ENCODE results near the gene S100A3. TPM values are rescaled to one million over a fixed set of nuclear protein-coding genes. Genes with fewer than 3 reads are reported as not detected.
A peak's percentile ranks its signal among the peaks of the same experiment; 100 is the strongest.

Gene S100A3
- total and polyA plus RNA-seq, 2 of the 13 experiments (the other 11 are each of a cell fraction or from before 2014, with no cell fraction given) = 2.5 to 4.5 TPM

DNA sequence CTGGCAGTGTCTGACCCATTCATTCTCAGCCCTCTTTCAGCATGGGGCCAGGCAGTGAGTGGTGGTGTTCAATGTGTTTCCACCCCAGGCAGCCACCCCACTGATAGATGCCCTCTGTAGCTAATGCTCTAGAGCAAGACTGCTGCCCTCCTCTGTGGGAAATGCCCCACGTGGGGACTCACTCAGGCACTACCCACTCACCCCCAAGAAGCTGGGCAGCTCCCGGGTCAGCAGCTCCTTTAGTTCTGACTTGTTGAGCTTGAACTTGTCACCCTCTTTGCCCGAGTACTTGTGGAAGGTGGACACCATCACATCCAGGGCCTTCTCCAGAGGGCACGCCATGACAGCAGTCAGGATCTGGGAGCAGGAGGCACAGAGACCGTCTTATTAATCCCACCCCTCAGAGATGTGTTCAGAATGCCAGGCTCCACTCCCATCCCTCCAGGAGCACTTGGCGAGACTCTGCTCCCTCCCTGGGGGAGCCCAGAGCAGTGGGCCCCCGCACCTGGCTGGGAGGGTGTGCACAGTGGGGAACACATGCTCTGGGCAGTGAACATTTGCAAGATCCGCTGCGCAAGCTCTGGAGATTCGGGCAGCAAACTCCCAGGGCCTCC, 4.5 kb downstream of the S100A3 start (continued):
- 0 out of 2 replicates have a peak, but pooled peaks have one; percentile 66 for TF ChIP-seq CREBL2 (CRISPR knock-in tag; IDR thresholded peaks at IDR 0.05; ENCODE audit: borderline replicate concordance)

- no peaks in the 10 kb centered on the region for H4K20me1 ChIP-seq (ENCODE audit: insufficient read depth, low read length)
- in situ Hi-C loops (cut with HindIII; ENCODE audit: extremely low pct_ligation_motif_present, low pct_unique_long_range_greater_than_20kb) (no loop called here), intact Hi-C loops (cut with micrococcal nuclease; ENCODE audit: unreplicated experiment) (no loop called here)
- H3K4me2 ChIP-seq (ENCODE audit: low read depth, low read length) = no peak overlapping the region
- no peaks in the 10 kb centered on the region for H3K36me3 ChIP-seq (replicated peaks in 1 of 2; ENCODE audit: control insufficient read depth in 1 of 2, insufficient read depth in 2 of 2, low read length in 2 of 2)
- CTCF ChIA-PET (ENCODE audit: low intra/inter-chr PET ratio, low total read pairs) = no interaction called here
- no peak overlapping the region for H3K4me3 ChIP-seq (replicated peaks in 1 of 3; ENCODE audit: insufficient read depth in 1 of 3, low read depth in 2 of 3, low read length in 3 of 3)
- no peak overlapping the region for H2AFZ ChIP-seq (ENCODE audit: low read length)
- FAIRE-seq = no peak
- DNase-seq (ENCODE audit: low spot score) = no peak
- H3K27me3 ChIP-seq (ENCODE audit: control insufficient read depth in 1 of 2, insufficient read depth in 2 of 2, low read length in 2 of 2) = peaks cover 1 to 10% of the 10 kb centered on the region in 2 experiments; a peak in 2 of 5 replicates
- no peaks in the 10 kb centered on the region for H3K79me2 ChIP-seq (ENCODE audit: insufficient read depth, low read length)
- 92% methylated on average over 4 of the region's 4 CpGs for WGBS (ENCODE audit: low lambda C conversion rate)
- no peaks in the 10 kb centered on the region for H3K9me3 ChIP-seq (ENCODE audit: low read length)
- ATAC-seq = no peak
- BruUV-seq (replicated peaks) = no TSS peak
- H3K27ac ChIP-seq (ENCODE audit: extremely low read length, insufficient read depth, low read length) = no peak overlapping the region
- H3K9ac ChIP-seq (ENCODE audit: insufficient read depth, low read depth, low read length) = no peak overlapping the region
- POLR2A ChIA-PET = interaction anchor here (2.0 to 2.9 kb wide), 3 partner anchors 8 to 23 kb away, joined by 16 to 27 read pairs (median 22); partner anchors contain the start of genes S100A2 and S100A6
- peaks cover 95% of the 10 kb centered on the region for H3K4me1 ChIP-seq (ENCODE audit: insufficient read depth, low read length)
- TF ChIP-seq, protein P1, sequence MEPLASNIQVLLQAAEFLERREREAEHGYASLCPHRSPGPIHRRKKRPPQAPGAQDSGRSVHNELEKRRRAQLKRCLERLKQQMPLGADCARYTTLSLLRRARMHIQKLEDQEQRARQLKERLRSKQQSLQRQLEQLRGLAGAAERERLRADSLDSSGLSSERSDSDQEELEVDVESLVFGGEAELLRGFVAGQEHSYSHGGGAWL (CRISPR knock-in tag; IDR thresholded peaks at IDR 0.05) = no peak
- TF ChIP-seq, protein P2, sequence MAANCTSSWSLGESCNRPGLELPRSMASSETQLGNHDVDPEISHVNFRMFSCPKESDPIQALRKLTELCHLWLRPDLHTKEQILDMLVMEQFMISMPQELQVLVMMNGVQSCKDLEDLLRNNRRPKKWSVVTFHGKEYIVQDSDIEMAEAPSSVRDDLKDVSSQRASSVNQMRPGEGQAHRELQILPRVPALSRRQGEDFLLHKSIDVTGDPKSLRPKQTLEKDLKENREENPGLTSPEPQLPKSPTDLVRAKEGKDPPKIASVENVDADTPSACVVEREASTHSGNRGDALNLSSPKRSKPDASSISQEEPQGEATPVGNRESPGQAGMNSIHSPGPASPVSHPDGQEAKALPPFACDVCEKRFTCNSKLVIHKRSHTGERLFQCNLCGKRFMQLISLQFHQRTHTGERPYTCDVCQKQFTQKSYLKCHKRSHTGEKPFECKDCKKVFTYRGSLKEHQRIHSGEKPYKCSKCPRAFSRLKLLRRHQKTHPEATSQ (CRISPR knock-in tag; IDR thresholded peaks at IDR 0.05; ENCODE audit: borderline replicate concordance) = no peak
- TF ChIP-seq ATF4 (CRISPR knock-in tag; IDR thresholded peaks at IDR 0.05) (no peak), SP5 (CRISPR knock-in tag; IDR thresholded peaks at IDR 0.05; ENCODE audit: borderline replicate concordance, low read depth) (no peak), ATRX (CRISPR knock-in tag; IDR thresholded peaks at IDR 0.05; ENCODE audit: borderline replicate concordance) (no peak), U2AF2 (IDR thresholded peaks at IDR 0.05; ENCODE audit: low read depth, low read length) (no peak), NR3C1 (CRISPR knock-in tag; IDR thresholded peaks at IDR 0.05) (no peak), FOXP1 (IDR thresholded peaks at IDR 0.05) (no peak), FOXP1 (CRISPR knock-in tag; IDR thresholded peaks at IDR 0.05) (no peak), ZMYM4 (CRISPR knock-in tag; IDR thresholded peaks at IDR 0.05) (no peak), SIX4 (CRISPR knock-in tag; IDR thresholded peaks at IDR 0.05) (no peak), KDM5B (CRISPR knock-in tag; IDR thresholded peaks at IDR 0.05; ENCODE audit: borderline replicate concordance) (no peak), KDM6A (CRISPR knock-in tag; IDR thresholded peaks at IDR 0.05; ENCODE audit: low read depth) (no peak), ZNF761 (CRISPR knock-in tag; conservative IDR thresholded peaks at IDR 0.05) (no peak), SIN3A (IDR thresholded peaks at IDR 0.05; ENCODE audit: borderline replicate concordance, low read depth, low read length) (no peak), POLR2AphosphoS5 (IDR thresholded peaks at IDR 0.05; ENCODE audit: low read depth, low read length) (no peak)
- TF ChIP-seq, protein P3, sequence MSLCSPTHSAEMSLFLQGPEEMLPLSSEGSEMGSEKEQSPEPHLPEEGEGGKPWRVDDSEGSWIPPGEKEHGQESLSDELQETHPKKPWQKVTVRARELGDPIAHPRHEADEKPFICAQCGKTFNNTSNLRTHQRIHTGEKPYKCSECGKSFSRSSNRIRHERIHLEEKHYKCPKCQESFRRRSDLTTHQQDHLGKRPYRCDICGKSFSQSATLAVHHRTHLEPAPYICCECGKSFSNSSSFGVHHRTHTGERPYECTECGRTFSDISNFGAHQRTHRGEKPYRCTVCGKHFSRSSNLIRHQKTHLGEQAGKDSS (CRISPR knock-in tag; IDR thresholded peaks at IDR 0.05; ENCODE audit: borderline replicate concordance, low read depth) = no peak
- TF ChIP-seq, protein P4, sequence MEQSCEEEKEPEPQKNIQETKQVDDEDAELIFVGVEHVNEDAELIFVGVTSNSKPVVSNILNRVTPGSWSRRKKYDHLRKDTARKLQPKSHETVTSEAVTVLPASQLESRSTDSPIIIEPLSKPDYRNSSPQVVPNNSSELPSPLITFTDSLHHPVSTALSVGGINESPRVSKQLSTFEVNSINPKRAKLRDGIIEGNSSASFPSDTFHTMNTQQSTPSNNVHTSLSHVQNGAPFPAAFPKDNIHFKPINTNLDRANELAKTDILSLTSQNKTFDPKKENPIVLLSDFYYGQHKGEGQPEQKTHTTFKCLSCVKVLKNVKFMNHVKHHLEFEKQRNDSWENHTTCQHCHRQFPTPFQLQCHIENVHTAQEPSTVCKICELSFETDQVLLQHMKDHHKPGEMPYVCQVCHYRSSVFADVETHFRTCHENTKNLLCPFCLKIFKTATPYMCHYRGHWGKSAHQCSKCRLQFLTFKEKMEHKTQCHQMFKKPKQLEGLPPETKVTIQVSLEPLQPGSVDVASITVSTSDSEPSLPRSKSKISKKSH (CRISPR knock-in tag; IDR thresholded peaks at IDR 0.05; ENCODE audit: borderline replicate concordance) = no peak
Observed at GRCh38 chr1:153543736-153544135, 5.3 kb downstream of the S100A3 start.

Data from HepG2 (cell line).